ENCODE measurements around the gene MOCS3. TPM values are rescaled to one million over a fixed set of nuclear protein-coding genes. Genes with fewer than 3 reads are reported as not detected.

The MOCS3 gene
- total and polyA plus RNA-seq, 2 donors (not counting 1 experiment from before 2014, with no cell fraction given): 0.91 to 7.6 TPM

DNA sequence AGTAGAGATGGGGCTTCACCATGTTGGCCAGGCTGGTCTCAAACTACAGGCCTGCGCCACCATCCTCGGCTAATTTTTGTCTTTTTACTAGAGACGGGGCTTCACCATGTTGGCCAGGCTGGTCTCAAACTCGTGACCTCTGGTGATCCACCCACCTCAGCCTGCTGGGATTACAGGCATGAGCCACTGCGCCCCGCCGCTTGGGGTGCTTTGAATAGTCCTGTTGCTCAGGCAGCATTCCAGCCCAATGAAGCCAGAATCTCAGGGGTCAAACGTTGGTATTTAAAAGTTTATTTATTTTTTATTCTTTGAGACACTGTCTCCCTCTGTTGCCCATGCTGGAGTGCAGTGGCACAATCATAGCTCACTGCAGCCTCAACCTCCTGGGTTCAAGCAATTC, 11.3 kb downstream of the MOCS3 start:
- DNase-seq (no peak), ATAC-seq (ENCODE audit: low read depth) (no peak)
- Mint-ChIP-seq H3K9me3 (ENCODE audit: insufficient read depth) (no peaks in the 10 kb centered on the region), H3K4me1 (no peaks in the 10 kb centered on the region), H3K4me3 (no peak overlapping the region), H3K27me3 (peaks cover 18% of the 10 kb centered on the region), H3K27ac (no peak overlapping the region)
- no peak overlapping the region for H2AFZ ChIP-seq (ENCODE audit: insufficient read depth, low read depth, low read length, poor library complexity, severe bottlenecking)
- WGBS (ENCODE audit: insufficient coverage): 95% methylated on average over 7 of the region's 8 CpGs
- intact Hi-C loops (cut with micrococcal nuclease): no loop called here
- no peaks in the 10 kb centered on the region for H3K9me3 ChIP-seq (ENCODE audit: control extremely low read depth in 1 of 3, control insufficient read depth in 2 of 3, insufficient read depth in 1 of 3, low read length in 2 of 3)
- no peak overlapping the region for H3K9ac ChIP-seq (ENCODE audit: low read length)
- TF ChIP-seq, protein P1, sequence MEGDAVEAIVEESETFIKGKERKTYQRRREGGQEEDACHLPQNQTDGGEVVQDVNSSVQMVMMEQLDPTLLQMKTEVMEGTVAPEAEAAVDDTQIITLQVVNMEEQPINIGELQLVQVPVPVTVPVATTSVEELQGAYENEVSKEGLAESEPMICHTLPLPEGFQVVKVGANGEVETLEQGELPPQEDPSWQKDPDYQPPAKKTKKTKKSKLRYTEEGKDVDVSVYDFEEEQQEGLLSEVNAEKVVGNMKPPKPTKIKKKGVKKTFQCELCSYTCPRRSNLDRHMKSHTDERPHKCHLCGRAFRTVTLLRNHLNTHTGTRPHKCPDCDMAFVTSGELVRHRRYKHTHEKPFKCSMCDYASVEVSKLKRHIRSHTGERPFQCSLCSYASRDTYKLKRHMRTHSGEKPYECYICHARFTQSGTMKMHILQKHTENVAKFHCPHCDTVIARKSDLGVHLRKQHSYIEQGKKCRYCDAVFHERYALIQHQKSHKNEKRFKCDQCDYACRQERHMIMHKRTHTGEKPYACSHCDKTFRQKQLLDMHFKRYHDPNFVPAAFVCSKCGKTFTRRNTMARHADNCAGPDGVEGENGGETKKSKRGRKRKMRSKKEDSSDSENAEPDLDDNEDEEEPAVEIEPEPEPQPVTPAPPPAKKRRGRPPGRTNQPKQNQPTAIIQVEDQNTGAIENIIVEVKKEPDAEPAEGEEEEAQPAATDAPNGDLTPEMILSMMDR (IDR thresholded peaks at IDR 0.05): no peak
- TF ChIP-seq EZH2 (IDR thresholded peaks at IDR 0.05; ENCODE audit: borderline replicate concordance, insufficient read depth, low read depth, low read length, poor library complexity, severe bottlenecking): no peak
- ChIA-PET CTCF (no interaction called here), POLR2A (no interaction called here)
- H3K79me2 ChIP-seq (ENCODE audit: control insufficient read depth, insufficient read depth, low read length): no peaks in the 10 kb centered on the region
- H3K4me1 ChIP-seq (ENCODE audit: control insufficient read depth in 2 of 2, insufficient read depth in 2 of 2, low read length in 2 of 2): no peaks in the 10 kb centered on the region
- H4K20me1 ChIP-seq (ENCODE audit: control insufficient read depth, insufficient read depth, low read length, poor library complexity, severe bottlenecking): no peaks in the 10 kb centered on the region
- no peak overlapping the region for H3K4me3 ChIP-seq (ENCODE audit: control extremely low read depth in 1 of 5, extremely low read depth in 1 of 5, insufficient read depth in 1 of 5, low read depth in 2 of 5, low read length in 4 of 5)
- no peak overlapping the region for H3K27ac ChIP-seq (ENCODE audit: low read length in 2 of 2)
- H3K27me3 ChIP-seq (replicated peaks in 1 of 4; ENCODE audit: control extremely low read depth in 1 of 4, control insufficient read depth in 3 of 4, insufficient read depth in 4 of 4, low read length in 3 of 4): peaks cover 0 to 8% (median 2%) of the 10 kb centered on the region in 4 experiments
- H3K4me2 ChIP-seq (replicated peaks; ENCODE audit: low read depth, low read length, poor library complexity, severe bottlenecking): no peak overlapping the region
- no peaks in the 10 kb centered on the region for H3K36me3 ChIP-seq (replicated peaks in 1 of 2; ENCODE audit: control extremely low read depth in 1 of 2, control insufficient read depth in 1 of 2, extremely low read depth in 1 of 2, insufficient read depth in 2 of 2, low read length in 1 of 2)

GRCh38 chr20:50975701-50976330, 17.2 kb downstream of the MOCS3 start:
- H3K27ac Mint-ChIP-seq: no peak overlapping the region
- CTCF ChIA-PET: no interaction called here

More at GRCh38 chr20:50975701-50976330, 17.2 kb downstream of the MOCS3 start:
- Histone ChIP-seq H3K36me3 (replicated peaks in 1 of 2; ENCODE audit: control extremely low read depth in 1 of 2, control insufficient read depth in 1 of 2, extremely low read depth in 1 of 2, insufficient read depth in 2 of 2, low read length in 1 of 2) (no peaks in the 10 kb centered on the region), H3K9me3 (ENCODE audit: control extremely low read depth in 1 of 3, control insufficient read depth in 2 of 3, insufficient read depth in 1 of 3, low read length in 2 of 3) (no peaks in the 10 kb centered on the region), H3K4me2 (replicated peaks; ENCODE audit: low read depth, low read length, poor library complexity, severe bottlenecking) (no peak overlapping the region), H3K27ac (ENCODE audit: low read length in 2 of 2) (no peak overlapping the region), H3K4me1 (ENCODE audit: control insufficient read depth in 2 of 2, insufficient read depth in 2 of 2, low read length in 2 of 2) (no peaks in the 10 kb centered on the region), H3K4me3 (ENCODE audit: control extremely low read depth in 1 of 5, extremely low read depth in 1 of 5, insufficient read depth in 1 of 5, low read depth in 2 of 5, low read length in 4 of 5) (no peak overlapping the region), H3K27me3 (replicated peaks in 1 of 4; ENCODE audit: control extremely low read depth in 1 of 4, control insufficient read depth in 3 of 4, insufficient read depth in 4 of 4, low read length in 3 of 4) (peaks cover 0 to 15% (median 2%) of the 10 kb centered on the region in 4 experiments), H4K20me1 (ENCODE audit: control insufficient read depth, insufficient read depth, low read length, poor library complexity, severe bottlenecking) (no peaks in the 10 kb centered on the region), H3K9ac (ENCODE audit: low read length) (no peak overlapping the region), H2AFZ (ENCODE audit: insufficient read depth, low read depth, low read length, poor library complexity, severe bottlenecking) (no peak overlapping the region), H3K79me2 (ENCODE audit: control insufficient read depth, insufficient read depth, low read length) (no peaks in the 10 kb centered on the region)
- Mint-ChIP-seq H3K4me1 (no peaks in the 10 kb centered on the region), H3K9me3 (ENCODE audit: insufficient read depth) (no peaks in the 10 kb centered on the region), H3K27me3 (peaks cover 35% of the 10 kb centered on the region), H3K4me3 (no peak overlapping the region)
- POLR2A ChIA-PET: interaction anchor here (0.6 kb wide), 2 partner anchors 607 to 1040 kb away, joined by 3 to 7 read pairs; no protein-coding TSS in a partner anchor
- TF ChIP-seq, protein P1 (IDR thresholded peaks at IDR 0.05): no peak
- TF ChIP-seq EZH2 (IDR thresholded peaks at IDR 0.05; ENCODE audit: borderline replicate concordance, insufficient read depth, low read depth, low read length, poor library complexity, severe bottlenecking): no peak
- 95% methylated on average over 10 of the region's 10 CpGs for WGBS (ENCODE audit: insufficient coverage)
- ATAC-seq (ENCODE audit: low read depth) (no peak), DNase-seq (no peak)
- intact Hi-C loops (cut with micrococcal nuclease): no loop called here

All from B cell (primary cell).